ENCODE measurements around the gene TCF4.

GRCh38 chr18:55473560-55473959 lies 114.4 kb downstream of the TCF4 start:
- TF ChIP-seq, protein P1, sequence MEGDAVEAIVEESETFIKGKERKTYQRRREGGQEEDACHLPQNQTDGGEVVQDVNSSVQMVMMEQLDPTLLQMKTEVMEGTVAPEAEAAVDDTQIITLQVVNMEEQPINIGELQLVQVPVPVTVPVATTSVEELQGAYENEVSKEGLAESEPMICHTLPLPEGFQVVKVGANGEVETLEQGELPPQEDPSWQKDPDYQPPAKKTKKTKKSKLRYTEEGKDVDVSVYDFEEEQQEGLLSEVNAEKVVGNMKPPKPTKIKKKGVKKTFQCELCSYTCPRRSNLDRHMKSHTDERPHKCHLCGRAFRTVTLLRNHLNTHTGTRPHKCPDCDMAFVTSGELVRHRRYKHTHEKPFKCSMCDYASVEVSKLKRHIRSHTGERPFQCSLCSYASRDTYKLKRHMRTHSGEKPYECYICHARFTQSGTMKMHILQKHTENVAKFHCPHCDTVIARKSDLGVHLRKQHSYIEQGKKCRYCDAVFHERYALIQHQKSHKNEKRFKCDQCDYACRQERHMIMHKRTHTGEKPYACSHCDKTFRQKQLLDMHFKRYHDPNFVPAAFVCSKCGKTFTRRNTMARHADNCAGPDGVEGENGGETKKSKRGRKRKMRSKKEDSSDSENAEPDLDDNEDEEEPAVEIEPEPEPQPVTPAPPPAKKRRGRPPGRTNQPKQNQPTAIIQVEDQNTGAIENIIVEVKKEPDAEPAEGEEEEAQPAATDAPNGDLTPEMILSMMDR (conservative IDR thresholded peaks at IDR 0.05; ENCODE audit: low read depth, low read length) = no peak
- TF ChIP-seq EZH2 (IDR thresholded peaks at IDR 0.05; ENCODE audit: borderline replicate concordance, low read depth, low read length, poor library complexity, severe bottlenecking) = no peak

Measured in A673 (cell line).